Putamen (tissue), 1 donor: ENCODE results near the gene ZNF672.
A peak's percentile ranks its signal among the peaks of the same experiment; 100 is the strongest.
"Not testable (repeated sequence)": the region's sequence is repeated elsewhere in the genome, so short reads cannot be mapped to it uniquely, and the experiment has no call there.

Experiments used
- DNase-seq: peaks from one replicate; pipeline ENCODE4 v3.0.0-alpha.2; 2016; ENCODE audit warnings: low spot score

ZNF672 gene

GRCh38 chr1:248812736-248813425 is 25.1 kb upstream of the ZNF672 start:
- DNase-seq, result no peak

- DNase-seq, result no peak
Observed at GRCh38 chr1:248813546-248813945, 24.5 kb upstream of the ZNF672 start.

GRCh38 chr1:248814351-248814750 is 23.7 kb upstream of the ZNF672 start:
- no peak for DNase-seq

- DNase-seq, result no peak
Observed at GRCh38 chr1:248815407-248816034, 22.5 kb upstream of the ZNF672 start.

GRCh38 chr1:248816042-248816851 is 21.8 kb upstream of the ZNF672 start:
- DNase-seq, result no peak

GRCh38 chr1:248817065-248817464 is 21.0 kb upstream of the ZNF672 start:
- no peak for DNase-seq

GRCh38 chr1:248818505-248819374 is 19.3 kb upstream of the ZNF672 start:
- no peak for DNase-seq

- DNase-seq, result no peak
Observed at GRCh38 chr1:248820041-248820585, 17.9 kb upstream of the ZNF672 start.

GRCh38 chr1:248821101-248821500 is 16.9 kb upstream of the ZNF672 start:
- DNase-seq, result no peak

- DNase-seq, result no peak
Observed at GRCh38 chr1:248821641-248822040, 16.4 kb upstream of the ZNF672 start.

GRCh38 chr1:248822148-248823032 is 15.6 kb upstream of the ZNF672 start:
- no peak for DNase-seq

GRCh38 chr1:248823517-248824001 is 14.5 kb upstream of the ZNF672 start:
- no peak for DNase-seq

- no peak for DNase-seq
Observed at GRCh38 chr1:248824301-248824700, 13.7 kb upstream of the ZNF672 start.

- DNase-seq, result no peak
Observed at GRCh38 chr1:248824701-248825100, 13.3 kb upstream of the ZNF672 start.

- DNase-seq, result no peak
Observed at GRCh38 chr1:248825136-248825535, 12.9 kb upstream of the ZNF672 start.

- DNase-seq, result no peak
Observed at GRCh38 chr1:248825573-248825908, 12.5 kb upstream of the ZNF672 start.

GRCh38 chr1:248825909-248826760 is 11.9 kb upstream of the ZNF672 start, which contains the start of gene SH3BP5L:
SH3BP5L (minus strand) TSS chr1:248825915; CDS start chr1:248824935, 980 bp downstream.
- peak; percentile 99 for DNase-seq

GRCh38 chr1:248828845-248829244 is 9.2 kb upstream of the ZNF672 start:
- no peak for DNase-seq

GRCh38 chr1:248830718-248831017 is 7.4 kb upstream of the ZNF672 start:
- not testable (repeated sequence) for DNase-seq

- DNase-seq, result no peak
Observed at GRCh38 chr1:248831842-248832241, 6.2 kb upstream of the ZNF672 start.
